WTC11 (cell line): ENCODE measurements around the gene PRC1. TPM values are rescaled to one million over a fixed set of nuclear protein-coding genes. Genes with fewer than 3 reads are reported as not detected.

Source experiments
- CDX4 ChIP-seq: fragments of 250-450 bp; sonication (Bioruptor Pico); IDR thresholded peaks from 2 replicates; pipeline ENCODE4 v1.9.0; 2021; ENCODE audit warnings: moderate library complexity, mild to moderate bottlenecking, inconsistent platforms, borderline replicate concordance
- CTCF ChIP-seq: fragments of 200-600 bp; IDR thresholded peaks from 2 replicates; pipeline ENCODE4 v1.8.0; 2022; ENCODE audit warnings: antibody characterized with exemption
- FOXP1 ChIP-seq: sonication (generic); formaldehyde crosslinking; IDR thresholded peaks from 2 replicates; pipeline ENCODE4 v1.8.0; 2022; ENCODE audit warnings: missing genetic modification reagents, mild to moderate bottlenecking, moderate library complexity, borderline replicate concordance
- FOXP4 ChIP-seq: sonication (generic); formaldehyde crosslinking; IDR thresholded peaks from 2 replicates; pipeline ENCODE4 v1.8.0; 2022; ENCODE audit warnings: mild to moderate bottlenecking, missing genetic modification reagents
- GRHL2 ChIP-seq: fragments of 250-450 bp; sonication (Bioruptor Pico); IDR thresholded peaks from 2 replicates; pipeline ENCODE4 v1.8.0; 2022; ENCODE audit warnings: mild to moderate bottlenecking, moderate library complexity; ENCODE audit not compliant: insufficient replicate concordance, severe bottlenecking
- GTF2I ChIP-seq: fragments of 250-450 bp; sonication (Bioruptor Pico); conservative IDR thresholded peaks from 2 replicates; pipeline ENCODE4 v1.4.0; 2021; ENCODE audit warnings: mild to moderate bottlenecking
- HMGA2 ChIP-seq: fragments of 250-450 bp; sonication (Bioruptor Pico); IDR thresholded peaks from 2 replicates; pipeline ENCODE4 v1.4.0; 2021; ENCODE audit warnings: mild to moderate bottlenecking, moderate library complexity
- HMGXB4 ChIP-seq: sonication (generic); formaldehyde crosslinking; IDR thresholded peaks from 2 replicates; pipeline ENCODE4 v1.8.1; 2023; ENCODE audit warnings: mild to moderate bottlenecking, moderate library complexity, missing genetic modification reagents
- KAT7 ChIP-seq: sonication (generic); formaldehyde crosslinking; IDR thresholded peaks from 2 replicates; pipeline ENCODE4 v1.8.1; 2023; ENCODE audit warnings: missing genetic modification reagents, mild to moderate bottlenecking, borderline replicate concordance
- NFE2L1 ChIP-seq: sonication (generic); formaldehyde crosslinking; IDR thresholded peaks from 2 replicates; pipeline ENCODE4 v1.8.1; 2023; ENCODE audit warnings: missing genetic modification reagents
- NR3C1 ChIP-seq: sonication (generic); formaldehyde crosslinking; conservative IDR thresholded peaks from 2 replicates; pipeline ENCODE4 v1.8.1; 2023; ENCODE audit warnings: low read depth, mild to moderate bottlenecking, missing genetic modification reagents
- PRDM15 ChIP-seq: sonication (generic); formaldehyde crosslinking; IDR thresholded peaks from 2 replicates; pipeline ENCODE4 v1.8.0; 2022; ENCODE audit warnings: missing genetic modification reagents
- PRRX2 ChIP-seq: fragments of 250-450 bp; sonication (Bioruptor Pico); IDR thresholded peaks from 2 replicates; pipeline ENCODE4 v1.8.0; 2021; ENCODE audit warnings: mild to moderate bottlenecking
- RELA ChIP-seq: sonication (generic); formaldehyde crosslinking; IDR thresholded peaks from 2 replicates; pipeline ENCODE4 v1.8.1; 2022; ENCODE audit warnings: missing genetic modification reagents, mild to moderate bottlenecking, borderline replicate concordance
- SOX15 ChIP-seq: fragments of 250-450 bp; sonication (Bioruptor Pico); IDR thresholded peaks from 2 replicates; pipeline ENCODE4 v1.9.0; 2021; ENCODE audit warnings: mild to moderate bottlenecking
- TCF7 ChIP-seq: sonication (generic); formaldehyde crosslinking; IDR thresholded peaks from 2 replicates; pipeline ENCODE4 v1.8.0; 2022; ENCODE audit warnings: mild to moderate bottlenecking, low read depth, missing genetic modification reagents, moderate library complexity
- TEAD1 ChIP-seq: sonication (generic); formaldehyde crosslinking; IDR thresholded peaks from 2 replicates; pipeline ENCODE4 v1.8.0; 2022; ENCODE audit warnings: mild to moderate bottlenecking, missing genetic modification reagents
- TP53 ChIP-seq: sonication (generic); formaldehyde crosslinking; IDR thresholded peaks from 2 replicates; pipeline ENCODE4 v1.8.1; 2023; ENCODE audit warnings: mild to moderate bottlenecking, missing genetic modification reagents
- USF1 ChIP-seq: sonication (generic); formaldehyde crosslinking; IDR thresholded peaks from 2 replicates; pipeline ENCODE4 v1.8.0; 2022; ENCODE audit warnings: mild to moderate bottlenecking, missing genetic modification reagents
- USF2 ChIP-seq: sonication (generic); formaldehyde crosslinking; IDR thresholded peaks from 2 replicates; pipeline ENCODE4 v1.8.1; 2023; ENCODE audit warnings: mild to moderate bottlenecking, missing genetic modification reagents, moderate library complexity
- ZBTB21 ChIP-seq: sonication (generic); formaldehyde crosslinking; IDR thresholded peaks from 2 replicates; pipeline ENCODE4 v1.8.1; 2023; ENCODE audit warnings: mild to moderate bottlenecking, missing genetic modification reagents, borderline replicate concordance
- ZNF219 ChIP-seq: sonication (generic); formaldehyde crosslinking; IDR thresholded peaks from 2 replicates; pipeline ENCODE4 v1.8.0; 2023; ENCODE audit warnings: missing genetic modification reagents, mild to moderate bottlenecking, borderline replicate concordance
- ZNF281 ChIP-seq: sonication (generic); formaldehyde crosslinking; IDR thresholded peaks from 2 replicates; pipeline ENCODE4 v1.8.0; 2023; ENCODE audit warnings: mild to moderate bottlenecking, missing genetic modification reagents
- ZNF671 ChIP-seq: fragments of 250-450 bp; sonication (Bioruptor Pico); IDR thresholded peaks from 2 replicates; pipeline ENCODE4 v1.8.0; 2021; ENCODE audit warnings: mild to moderate bottlenecking
- total RNA-seq: library from RNA; stranded (reverse); gene quantifications from 3 replicates; pipeline ENCODE4 v1.2.3, GENCODE V29; 2021

Gene PRC1
- total RNA-seq, 1 experiment from 2014 or later: 130 TPM

- TF ChIP-seq ZNF281 (CRISPR knock-in tag) (no peak), GTF2I (CRISPR knock-in tag) (no peak), ZNF671 (CRISPR knock-in tag) (no peak), RELA (CRISPR knock-in tag) (no peak), CTCF (peak; percentile 65), HMGA2 (CRISPR knock-in tag) (no peak), CDX4 (CRISPR knock-in tag) (no peak), GRHL2 (CRISPR knock-in tag) (no peak), TCF7 (CRISPR knock-in tag) (no peak), PRDM15 (CRISPR knock-in tag) (no peak), ZNF219 (CRISPR knock-in tag) (no peak), FOXP4 (CRISPR knock-in tag) (no peak), TEAD1 (CRISPR knock-in tag) (peak; percentile 42; the same call in 1 of the 2 replicates), SOX15 (CRISPR knock-in tag) (no peak), USF2 (peak; percentile 57; the same call in 1 of the 2 replicates), NFE2L1 (no peak), ZBTB21 (no peak), USF1 (CRISPR knock-in tag) (peak; percentile 74; the same call in 1 of the 2 replicates), FOXP1 (CRISPR knock-in tag) (peak; percentile 67; the same call in 1 of the 2 replicates), KAT7 (CRISPR knock-in tag) (no peak), HMGXB4 (CRISPR knock-in tag) (0 out of 2 replicates have a peak, but pooled peaks have one; percentile 53), NR3C1 (CRISPR knock-in tag) (no peak), TP53 (CRISPR knock-in tag) (no peak), PRRX2 (CRISPR knock-in tag) (no peak)
Measured at GRCh38 chr15:91032919-91033803, 38.8 kb upstream of the PRC1 start (continued).
